GM12875 (cell line): ENCODE data around the gene DNAH7.

Source experiments
- H3K4me3 ChIP-seq: one replicate; pipeline ENCODE4 v1.5.1; 2011; ENCODE audit warnings: low read depth, low read length, control low read depth
- CTCF ChIP-seq: IDR thresholded peaks from 2 replicates; pipeline ENCODE4 v1.5.1; 2011; ENCODE audit warnings: low read depth, mild to moderate bottlenecking, control low read depth, inconsistent platforms, low read length, moderate library complexity, borderline replicate concordance; ENCODE audit not compliant: insufficient read depth

The DNAH7 gene

GRCh38 chr2:195793881-195794280 is 274.8 kb downstream of the DNAH7 start:
- no peak overlapping the region for H3K4me3 ChIP-seq
- no peak for TF ChIP-seq CTCF

- TF ChIP-seq CTCF, result no peak
Measured at GRCh38 chr2:195782156-195782555, 286.5 kb downstream of the DNAH7 start.

GRCh38 chr2:195779491-195779890 is 289.1 kb downstream of the DNAH7 start:
- no peak for TF ChIP-seq CTCF

More at GRCh38 chr2:195782156-195782555, 286.5 kb downstream of the DNAH7 start:
- H3K4me3 ChIP-seq, result no peak overlapping the region

GRCh38 chr2:195769975-195770374 is 298.7 kb downstream of the DNAH7 start:
- no peak for TF ChIP-seq CTCF
- H3K4me3 ChIP-seq, result no peak overlapping the region

More at GRCh38 chr2:195779491-195779890, 289.1 kb downstream of the DNAH7 start:
- no peak overlapping the region for H3K4me3 ChIP-seq

- no peak overlapping the region for H3K4me3 ChIP-seq
- no peak for TF ChIP-seq CTCF
Measured at GRCh38 chr2:195768431-195768830, 300.2 kb downstream of the DNAH7 start.

- no peak for TF ChIP-seq CTCF
- H3K4me3 ChIP-seq, result no peak overlapping the region
Measured at GRCh38 chr2:195766691-195767090, 301.9 kb downstream of the DNAH7 start.

GRCh38 chr2:195763866-195764265 is 304.8 kb downstream of the DNAH7 start:
- TF ChIP-seq CTCF, result no peak
- no peak overlapping the region for H3K4me3 ChIP-seq
